NB4 (cell line): ENCODE measurements around the gene FBN1.

ENCODE experiments used
- DNase-seq: peaks from one replicate; pipeline ENCODE4 v3.0.0; 2010; ENCODE audit warnings: low read depth
- H3K4me3 ChIP-seq: one replicate; pipeline ENCODE4 v1.5.1; 2011; ENCODE audit warnings: mild to moderate bottlenecking, low read depth, low read length, moderate library complexity
- MAX ChIP-seq: IDR thresholded peaks from 2 replicates; pipeline ENCODE4 v1.6.1; 2011; ENCODE audit warnings: low read depth, low read length
- MYC ChIP-seq: IDR thresholded peaks from 2 replicates; pipeline ENCODE4 v1.6.1; 2011; ENCODE audit warnings: low read depth, low read length
- POLR2A ChIP-seq: IDR thresholded peaks from 2 replicates; pipeline ENCODE4 v1.6.1; 2011; ENCODE audit warnings: mild to moderate bottlenecking; ENCODE audit not compliant: insufficient read length; ENCODE audit errors: extremely low read depth
- TF ChIP-seq, protein P1 (sequence below): IDR thresholded peaks from one replicate; pipeline ENCODE4 v1.5.1; 2012; ENCODE audit warnings: low read depth, low read length

FBN1 gene

DNA sequence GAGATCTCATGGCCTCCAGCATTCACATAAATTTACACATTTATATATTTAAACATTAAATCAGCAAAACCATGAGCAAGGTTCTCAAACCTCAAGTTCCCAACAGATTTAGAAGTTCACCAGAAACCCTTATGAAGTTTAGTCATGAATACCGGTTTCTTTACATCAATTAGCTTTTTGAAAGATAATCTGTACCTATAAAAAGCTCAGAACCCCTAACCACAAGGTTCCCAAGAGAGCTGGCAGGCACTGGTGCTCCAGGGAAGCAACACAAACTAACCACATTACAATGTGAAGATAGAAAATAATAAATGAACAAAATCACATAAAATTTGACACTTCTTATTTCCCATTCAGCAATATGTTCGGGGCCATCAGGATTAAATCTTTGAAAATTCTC lies 150.9 kb downstream of the FBN1 start:
- TF ChIP-seq MYC (no peak), MAX (no peak), POLR2A (no peak)
- TF ChIP-seq, protein P1, sequence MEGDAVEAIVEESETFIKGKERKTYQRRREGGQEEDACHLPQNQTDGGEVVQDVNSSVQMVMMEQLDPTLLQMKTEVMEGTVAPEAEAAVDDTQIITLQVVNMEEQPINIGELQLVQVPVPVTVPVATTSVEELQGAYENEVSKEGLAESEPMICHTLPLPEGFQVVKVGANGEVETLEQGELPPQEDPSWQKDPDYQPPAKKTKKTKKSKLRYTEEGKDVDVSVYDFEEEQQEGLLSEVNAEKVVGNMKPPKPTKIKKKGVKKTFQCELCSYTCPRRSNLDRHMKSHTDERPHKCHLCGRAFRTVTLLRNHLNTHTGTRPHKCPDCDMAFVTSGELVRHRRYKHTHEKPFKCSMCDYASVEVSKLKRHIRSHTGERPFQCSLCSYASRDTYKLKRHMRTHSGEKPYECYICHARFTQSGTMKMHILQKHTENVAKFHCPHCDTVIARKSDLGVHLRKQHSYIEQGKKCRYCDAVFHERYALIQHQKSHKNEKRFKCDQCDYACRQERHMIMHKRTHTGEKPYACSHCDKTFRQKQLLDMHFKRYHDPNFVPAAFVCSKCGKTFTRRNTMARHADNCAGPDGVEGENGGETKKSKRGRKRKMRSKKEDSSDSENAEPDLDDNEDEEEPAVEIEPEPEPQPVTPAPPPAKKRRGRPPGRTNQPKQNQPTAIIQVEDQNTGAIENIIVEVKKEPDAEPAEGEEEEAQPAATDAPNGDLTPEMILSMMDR: no peak
- peak; percentile 3 for DNase-seq
- no peak overlapping the region for H3K4me3 ChIP-seq

- TF ChIP-seq, protein P1: no peak
- no peak for TF ChIP-seq MYC
- no peak for TF ChIP-seq MAX
- DNase-seq: no peak
- no peak overlapping the region for H3K4me3 ChIP-seq
Measured at GRCh38 chr15:48493763-48494225, 151.7 kb downstream of the FBN1 start.

DNA sequence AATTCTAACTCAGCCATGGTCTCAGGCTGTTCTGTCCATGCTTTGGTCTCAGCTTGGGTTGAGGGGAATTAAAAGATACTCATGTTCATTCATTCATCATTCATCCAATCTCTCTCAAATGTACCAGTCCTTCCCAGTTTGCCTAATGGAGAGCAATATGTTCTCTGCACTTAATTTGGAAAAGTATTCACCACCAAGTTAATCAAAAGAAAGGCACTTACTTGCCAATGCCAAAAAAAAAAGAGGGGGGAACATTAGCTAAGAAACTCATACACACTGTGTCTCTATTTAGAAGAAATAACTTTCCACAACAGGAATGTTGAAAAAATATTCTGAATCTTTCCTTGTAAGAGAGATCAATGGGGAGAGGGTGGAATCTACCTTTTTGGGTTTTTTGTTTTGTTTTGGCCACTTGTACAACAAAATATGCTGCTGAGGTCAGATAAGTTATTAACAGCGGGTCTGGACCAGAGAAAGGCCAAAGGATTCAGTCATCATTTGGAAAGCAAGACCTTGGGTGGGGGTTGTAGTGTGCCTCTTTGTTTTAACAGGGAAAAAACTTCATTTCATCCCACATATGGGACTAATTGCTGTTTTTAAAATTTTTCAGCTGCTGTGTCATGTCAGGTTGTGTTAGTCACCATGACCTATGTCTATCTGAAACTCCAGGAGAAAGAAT lies 152.3 kb downstream of the FBN1 start:
- no peak for DNase-seq
- TF ChIP-seq MAX (no peak), POLR2A (no peak), MYC (no peak)
- TF ChIP-seq, protein P1: no peak
- no peak overlapping the region for H3K4me3 ChIP-seq

- DNase-seq: no peak
- no peak overlapping the region for H3K4me3 ChIP-seq
- TF ChIP-seq, protein P1: no peak
- TF ChIP-seq POLR2A (no peak), MAX (no peak), MYC (no peak)
Measured at GRCh38 chr15:48486228-48486627, 159.3 kb downstream of the FBN1 start.

DNA sequence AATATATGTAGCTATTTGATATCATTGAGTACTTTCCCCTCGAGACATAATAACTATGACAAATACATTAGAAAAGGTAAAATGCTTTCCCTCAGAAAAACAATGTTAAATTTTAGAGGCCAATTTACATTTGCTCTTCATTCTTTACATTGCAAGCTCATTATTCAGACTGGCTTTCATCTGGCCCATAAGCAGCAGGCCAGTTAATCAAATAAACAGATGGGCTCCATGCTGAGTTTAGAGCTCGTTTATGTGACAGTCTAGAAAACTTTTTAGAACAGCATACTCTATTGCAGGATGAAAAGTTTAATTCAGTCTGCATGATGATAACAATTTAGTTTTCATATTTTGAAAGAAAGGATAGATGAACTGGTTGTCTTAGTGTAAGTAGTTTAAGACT lies 163.7 kb downstream of the FBN1 start:
- TF ChIP-seq, protein P1: no peak
- TF ChIP-seq POLR2A (no peak), MAX (no peak), MYC (no peak)
- DNase-seq: no peak
- no peak overlapping the region for H3K4me3 ChIP-seq

DNA sequence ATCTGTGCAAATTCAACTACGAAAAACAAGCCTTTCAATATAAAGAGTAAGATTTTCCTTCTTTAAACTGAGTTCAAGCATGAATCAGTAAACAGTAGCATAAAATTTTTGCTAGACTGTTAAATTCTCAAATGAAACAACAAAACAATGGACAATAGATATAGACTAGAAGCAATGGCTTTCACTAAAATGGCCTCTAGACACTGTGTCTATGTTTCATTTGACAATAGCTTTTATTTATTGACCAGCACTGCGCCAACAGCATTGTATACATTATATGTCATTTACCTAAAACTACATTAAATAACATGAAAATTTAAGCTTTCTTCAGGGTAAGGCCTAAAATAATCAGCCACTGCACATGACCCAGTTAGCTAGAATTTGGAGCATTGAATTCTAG lies 165.8 kb downstream of the FBN1 start:
- TF ChIP-seq POLR2A (no peak), MYC (no peak), MAX (no peak)
- TF ChIP-seq, protein P1: no peak
- DNase-seq: no peak
- H3K4me3 ChIP-seq: no peak overlapping the region
